HK-2 (cell line): ENCODE data around the gene TFAP2A.

Experiments used
- DNase-seq: peaks from one replicate; pipeline ENCODE4 v3.0.0-alpha.2; 2018; ENCODE audit not compliant: unreplicated experiment

Gene TFAP2A

GRCh38 chr6:10425975-10426780, 11.3 kb upstream of the TFAP2A start:
- DNase-seq: peak; percentile 83

- DNase-seq: no peak
Measured at GRCh38 chr6:10425176-10425974, 10.5 kb upstream of the TFAP2A start.

- DNase-seq: no peak
Measured at GRCh38 chr6:10424040-10424439, 9.2 kb upstream of the TFAP2A start.

- DNase-seq: no peak
Measured at GRCh38 chr6:10422737-10423034, 7.8 kb upstream of the TFAP2A start.

- no peak for DNase-seq
Measured at GRCh38 chr6:10421921-10422736, 7.3 kb upstream of the TFAP2A start.

- DNase-seq: no peak
Measured at GRCh38 chr6:10421158-10421920, 6.5 kb upstream of the TFAP2A start.

DNA sequence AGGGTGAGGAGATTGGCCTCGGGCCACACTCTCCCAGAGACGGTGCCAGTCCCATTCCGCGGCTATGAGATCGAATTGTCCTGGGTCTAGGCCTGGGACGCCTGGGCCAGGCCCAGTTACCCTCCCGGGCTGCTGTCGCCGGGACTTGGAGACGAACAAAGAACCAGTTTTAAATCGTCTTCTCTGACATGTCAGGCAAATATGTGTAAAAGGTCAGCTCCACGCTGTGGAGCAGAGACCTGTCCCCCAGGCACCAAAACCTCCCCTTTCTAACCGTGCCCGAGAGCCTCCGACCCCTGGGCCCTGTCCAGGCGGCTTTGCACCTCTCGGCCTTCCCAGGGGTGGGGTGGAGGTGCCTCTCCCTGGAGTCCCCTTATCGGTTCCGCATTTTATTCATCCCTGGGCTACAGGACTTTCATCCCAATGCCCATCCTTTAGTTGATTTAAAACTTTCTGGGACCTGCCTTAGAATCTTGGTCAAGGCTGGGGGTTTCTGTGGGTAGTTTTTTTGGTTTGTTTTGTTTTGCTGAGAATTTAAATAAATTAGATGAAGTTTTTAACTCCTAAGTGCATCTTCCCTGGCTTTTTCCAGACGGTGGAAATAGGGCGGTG, 5.8 kb upstream of the TFAP2A start:
- DNase-seq: no peak

DNA sequence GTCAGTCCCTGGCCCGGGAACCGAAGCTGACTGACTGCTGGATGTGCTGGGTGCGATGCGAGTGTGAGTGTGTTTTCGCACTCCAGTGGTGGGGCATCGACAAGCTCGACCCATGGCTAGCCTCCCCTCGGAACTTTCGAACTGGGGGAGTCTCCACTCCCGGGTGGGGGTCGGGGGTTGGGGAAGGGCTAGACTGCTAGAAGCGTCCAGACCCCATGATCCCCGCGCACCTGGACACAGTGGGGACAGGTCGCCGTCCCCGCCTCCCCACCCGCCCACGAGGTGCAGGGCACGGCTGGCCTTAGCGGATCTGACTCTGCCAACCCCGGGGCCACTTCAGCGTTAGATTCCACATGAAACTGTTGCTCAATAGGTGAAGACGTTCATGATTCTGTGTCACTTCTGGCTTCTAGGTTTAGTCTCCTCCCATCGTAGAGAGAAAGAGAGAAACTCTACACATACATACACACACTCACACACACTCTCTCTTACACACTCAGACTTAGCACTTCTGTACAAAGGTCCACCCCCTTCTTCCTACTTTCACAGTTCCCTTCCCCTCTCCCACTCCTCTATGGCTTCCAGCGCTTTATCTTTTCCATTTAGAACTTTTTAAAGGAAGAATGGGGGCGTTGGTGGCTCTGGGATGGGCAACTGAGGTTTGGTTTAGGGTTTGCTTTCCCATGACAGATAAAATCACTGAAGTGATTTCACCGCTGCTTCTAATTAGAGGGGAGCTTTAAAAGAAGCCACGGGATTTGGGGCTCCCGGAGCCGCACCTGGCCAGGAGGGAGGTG, 5.1 kb upstream of the TFAP2A start:
- no peak for DNase-seq

- peak; percentile 85 for DNase-seq
Measured at GRCh38 chr6:10418862-10419748, 4.2 kb upstream of the TFAP2A start.

GRCh38 chr6:10418361-10418861, 3.5 kb upstream of the TFAP2A start:
- no peak for DNase-seq

GRCh38 chr6:10417681-10418104, 2.8 kb upstream of the TFAP2A start:
- DNase-seq: no peak

GRCh38 chr6:10416863-10417641, 2.2 kb upstream of the TFAP2A start:
- no peak for DNase-seq

- no peak for DNase-seq
Measured at GRCh38 chr6:10416516-10416862, 1.6 kb upstream of the TFAP2A start.

DNA sequence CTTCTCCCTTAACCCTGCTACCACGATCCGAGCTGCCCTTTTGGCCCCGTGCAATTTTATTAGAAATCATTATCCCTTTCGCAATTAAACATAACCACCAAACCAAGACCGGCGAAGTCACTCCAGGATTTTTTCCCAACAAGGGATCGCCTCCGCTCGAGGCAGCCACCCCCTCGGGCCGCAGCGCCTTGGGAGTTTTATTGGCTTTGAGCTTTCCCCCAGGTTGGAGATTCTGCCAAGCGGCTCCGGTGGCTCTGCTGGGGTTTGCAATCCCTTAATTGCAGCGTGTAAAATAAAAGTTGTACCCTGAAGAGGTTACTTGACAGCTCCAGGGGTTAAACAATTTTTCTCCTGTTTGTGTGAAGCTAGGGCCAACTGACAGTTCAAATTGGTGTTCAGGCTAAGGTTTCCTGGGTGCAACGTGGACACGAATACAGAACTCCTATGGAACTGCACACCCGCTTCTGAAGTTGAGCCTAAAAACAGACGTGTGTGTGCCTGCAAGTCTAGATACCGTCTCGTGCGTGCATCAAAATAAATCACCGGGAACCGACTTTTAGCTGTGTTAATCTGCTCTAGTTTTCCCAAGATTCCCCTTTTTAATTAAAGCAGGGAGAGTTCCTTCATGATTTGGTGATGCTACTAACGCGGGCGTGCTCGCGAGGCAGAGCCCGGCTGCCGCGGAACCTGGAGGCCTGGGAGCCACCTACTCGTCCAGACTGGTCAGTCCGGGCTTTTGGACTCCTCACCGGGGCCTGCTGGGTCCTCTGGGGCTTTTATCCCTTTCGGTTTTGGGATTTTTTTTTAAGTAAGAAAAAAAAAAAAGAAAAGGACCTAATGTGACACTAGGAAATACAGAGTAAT, 975 bp upstream of the TFAP2A start:
- no peak for DNase-seq

DNA sequence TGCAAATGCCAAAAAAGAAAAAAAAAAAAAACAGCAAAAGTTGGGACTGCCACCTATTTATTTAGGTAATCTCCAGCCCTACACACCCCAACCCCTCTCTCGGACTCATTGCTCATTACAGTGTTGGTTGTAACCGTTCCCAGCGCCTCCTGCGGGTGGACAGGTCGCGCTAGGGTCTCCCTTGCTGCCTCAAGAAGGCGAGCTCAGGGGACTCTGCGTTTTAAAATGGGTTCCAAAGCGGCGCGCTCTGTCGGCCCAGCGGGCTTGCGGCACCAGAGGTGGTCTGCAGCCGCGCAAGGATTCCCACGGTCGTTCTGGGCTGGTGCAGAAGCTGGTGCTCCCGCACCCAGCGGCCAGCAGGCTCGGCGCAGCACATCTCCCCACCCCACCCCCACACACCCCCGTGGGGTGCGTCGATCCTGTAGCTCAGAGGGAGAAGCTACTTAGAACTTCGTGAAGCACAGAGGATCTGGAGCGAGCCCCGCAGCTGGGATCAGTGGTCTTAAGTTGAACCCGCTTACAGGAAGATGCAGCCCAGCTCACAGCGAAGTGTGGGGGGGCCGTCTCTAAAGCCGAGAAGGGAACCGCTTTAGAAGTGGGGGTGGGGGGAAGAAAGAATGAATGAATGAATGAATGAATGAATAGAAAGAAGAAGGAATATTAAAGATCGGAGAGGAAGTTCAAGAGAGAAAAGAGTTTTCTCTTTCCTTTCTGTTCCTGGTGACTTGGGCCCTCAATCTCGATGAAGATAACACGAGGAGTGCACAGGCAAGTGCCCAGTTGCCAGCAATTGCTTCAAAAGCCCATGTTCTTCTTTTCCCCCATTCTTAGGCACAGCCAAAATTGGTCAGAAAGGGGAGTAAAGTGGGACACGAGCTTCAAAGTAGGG, 780 bp downstream of the TFAP2A start:
- no peak for DNase-seq

- no peak for DNase-seq
Measured at GRCh38 chr6:10413262-10413849, 1.5 kb downstream of the TFAP2A start.
